ENCODE measurements around the gene VPS11. TPM values are rescaled to one million over a fixed set of nuclear protein-coding genes. Genes with fewer than 3 reads are reported as not detected.

The VPS11 gene
- total RNA-seq, 1 donor from 2014 or later, result 32.6 TPM

GRCh38 chr11:119065369-119065768 lies 2.2 kb upstream of the VPS11 start:
- H3K27ac Mint-ChIP-seq, result no peak overlapping the region
- no peak overlapping the region for H3K4me3 Mint-ChIP-seq
- H3K36me3 Mint-ChIP-seq, result peaks cover 4% of the 10 kb centered on the region
- peaks cover 17% of the 10 kb centered on the region for H3K4me1 Mint-ChIP-seq
- no peaks in the 10 kb centered on the region for H3K9me3 Mint-ChIP-seq
- DNase-seq (ENCODE audit: low spot score in 2 of 2, unreplicated experiment in 2 of 2), result no peak
- H3K27me3 Mint-ChIP-seq (ENCODE audit: low read depth), result no peaks in the 10 kb centered on the region
- TF ChIP-seq CTCF (IDR thresholded peaks at IDR 0.05; ENCODE audit: unreplicated experiment), result no peak

GRCh38 chr11:119077839-119078238 lies 10.2 kb downstream of the VPS11 start:
- Mint-ChIP-seq H3K9me3 (no peaks in the 10 kb centered on the region), H3K36me3 (peaks cover 35% of the 10 kb centered on the region), H3K4me1 (no peaks in the 10 kb centered on the region), H3K4me3 (no peak overlapping the region), H3K27ac (no peak overlapping the region), H3K27me3 (ENCODE audit: low read depth) (no peaks in the 10 kb centered on the region)
- DNase-seq (ENCODE audit: low spot score in 2 of 2, unreplicated experiment in 2 of 2), result no peak
- TF ChIP-seq CTCF (IDR thresholded peaks at IDR 0.05; ENCODE audit: unreplicated experiment), result no peak

- Mint-ChIP-seq H3K4me3 (no peak overlapping the region), H3K9me3 (no peaks in the 10 kb centered on the region), H3K27me3 (ENCODE audit: low read depth) (no peaks in the 10 kb centered on the region), H3K4me1 (no peaks in the 10 kb centered on the region), H3K27ac (no peak overlapping the region), H3K36me3 (peaks cover 31% of the 10 kb centered on the region)
- no peak for DNase-seq (ENCODE audit: low spot score in 2 of 2, unreplicated experiment in 2 of 2)
- no peak for TF ChIP-seq CTCF (IDR thresholded peaks at IDR 0.05; ENCODE audit: unreplicated experiment)
Observed at GRCh38 chr11:119078675-119079420, 11.2 kb downstream of the VPS11 start.

- DNase-seq (ENCODE audit: low spot score in 2 of 2, unreplicated experiment in 2 of 2), result no peak
- Mint-ChIP-seq H3K27me3 (ENCODE audit: low read depth) (no peaks in the 10 kb centered on the region), H3K36me3 (peaks cover 28% of the 10 kb centered on the region), H3K27ac (no peak overlapping the region), H3K4me3 (no peak overlapping the region), H3K9me3 (no peaks in the 10 kb centered on the region), H3K4me1 (peaks cover 11% of the 10 kb centered on the region)
- no peak for TF ChIP-seq CTCF (IDR thresholded peaks at IDR 0.05; ENCODE audit: unreplicated experiment)
Observed at GRCh38 chr11:119081682-119082260, 14.2 kb downstream of the VPS11 start.

- DNase-seq (ENCODE audit: low spot score in 2 of 2, unreplicated experiment in 2 of 2), result peak; percentile 78 to 83
- peak within 1 kb of the TSS; percentile 95 for H3K4me3 Mint-ChIP-seq
- H3K27me3 Mint-ChIP-seq (ENCODE audit: low read depth), result no peaks in the 10 kb centered on the region
- no peaks in the 10 kb centered on the region for H3K9me3 Mint-ChIP-seq
- TF ChIP-seq CTCF (IDR thresholded peaks at IDR 0.05; ENCODE audit: unreplicated experiment), result no peak
- peaks cover 14% of the 10 kb centered on the region for H3K4me1 Mint-ChIP-seq
- peak within 1 kb of the TSS; percentile 98 for H3K27ac Mint-ChIP-seq
- H3K36me3 Mint-ChIP-seq, result peaks cover 14% of the 10 kb centered on the region
Observed at GRCh38 chr11:119084663-119085436, 17.2 kb downstream of the VPS11 start, which contains the start of gene HMBS. HMBS (plus strand) TSS chr11:119084881; CDS start chr11:119085034, 153 bp downstream.

Measured in mesothelial cell of epicardium (in vitro differentiated cells).